DOHH2 (cell line): Measurements from ENCODE around the gene KNSTRN.
A peak's percentile ranks its signal among the peaks of the same experiment; 100 is the strongest.

Experiments
- H3F3A ChIP-seq: fragments of 200-600 bp; sonication (generic), shearing (Covaris generic); 2 replicates; pipeline ENCODE4 v1.6.0; 2016; ENCODE audit warnings: antibody characterized with exemption, mild to moderate bottlenecking; ENCODE audit not compliant: control insufficient read depth, insufficient read depth
- H3K27ac ChIP-seq: fragments of 200-600 bp; sonication (generic); 2 replicates; pipeline ENCODE4 v1.5.1; 2014; ENCODE audit warnings: low read depth, mild to moderate bottlenecking, low read length, moderate library complexity
- H3K27me3 ChIP-seq: fragments of 200-600 bp; sonication (generic); 2 replicates; pipeline ENCODE4 v1.6.1; 2014; ENCODE audit warnings: mild to moderate bottlenecking, low read length, mixed read lengths; ENCODE audit not compliant: control insufficient read depth
- H3K36me3 ChIP-seq: fragments of 200-600 bp; sonication (generic); 2 replicates; pipeline ENCODE4 v1.6.1; 2014; ENCODE audit warnings: mild to moderate bottlenecking, low read length, moderate library complexity, mixed read lengths; ENCODE audit not compliant: control insufficient read depth
- H3K4me1 ChIP-seq: fragments of 200-600 bp; sonication (generic); 2 replicates; pipeline ENCODE4 v1.6.1; 2014; ENCODE audit warnings: mild to moderate bottlenecking, low read length, mixed read lengths; ENCODE audit not compliant: control insufficient read depth
- H3K4me2 ChIP-seq: fragments of 200-600 bp; sonication (generic); 2 replicates; pipeline ENCODE4 v1.6.0; 2014; ENCODE audit warnings: mild to moderate bottlenecking, low read length, moderate library complexity
- H3K4me3 ChIP-seq: fragments of 200-600 bp; sonication (generic); 2 replicates; pipeline ENCODE4 v1.5.1; 2014; ENCODE audit warnings: mild to moderate bottlenecking, low read length, mixed read lengths
- H3K79me2 ChIP-seq: fragments of 200-600 bp; sonication (generic); 2 replicates; pipeline ENCODE4 v1.6.1; 2014; ENCODE audit warnings: mild to moderate bottlenecking, low read length, mixed read lengths; ENCODE audit not compliant: control insufficient read depth
- H3K9me2 ChIP-seq: fragments of 200-600 bp; sonication (generic); replicated peaks from 2 replicates; pipeline ENCODE4 v1.6.1; 2014; ENCODE audit warnings: mild to moderate bottlenecking, low read length, mixed read lengths; ENCODE audit not compliant: control insufficient read depth
- H3K9me3 ChIP-seq: fragments of 200-600 bp; sonication (generic); 2 replicates; pipeline ENCODE4 v1.6.1; 2014; ENCODE audit warnings: antibody characterized with exemption, low read length, mixed read lengths; ENCODE audit not compliant: control insufficient read depth, insufficient read depth
- H4K20me1 ChIP-seq: fragments of 200-600 bp; sonication (generic); 2 replicates; pipeline ENCODE4 v1.6.0; 2014; ENCODE audit warnings: low read depth, mild to moderate bottlenecking, antibody characterized with exemption, low read length, moderate library complexity; ENCODE audit not compliant: control insufficient read depth, insufficient read depth
- CTCF ChIP-seq: fragments of 200-600 bp; sonication (generic); IDR thresholded peaks from one replicate; pipeline ENCODE4 v1.5.1; 2014; ENCODE audit warnings: antibody characterized with exemption, mild to moderate bottlenecking, low read depth, low read length; ENCODE audit not compliant: poor library complexity, severe bottlenecking
- EZH2phosphoT487 ChIP-seq: fragments of 200-600 bp; sonication (generic); IDR thresholded peaks from 2 replicates; pipeline ENCODE4 v1.6.1; 2017; ENCODE audit warnings: borderline replicate concordance, mild to moderate bottlenecking, antibody characterized with exemption, low read length, moderate library complexity, mixed read lengths

Gene KNSTRN

GRCh38 chr15:40344631-40345120, 37.8 kb upstream of the KNSTRN start:
- H4K20me1 ChIP-seq: no peaks in the 10 kb centered on the region
- H3K27me3 ChIP-seq: no peaks in the 10 kb centered on the region
- no peak overlapping the region for H3K4me2 ChIP-seq
- H3K9me2 ChIP-seq: no peaks in the 10 kb centered on the region
- H3K36me3 ChIP-seq: no peaks in the 10 kb centered on the region
- H3K27ac ChIP-seq: no peak overlapping the region
- H3K4me3 ChIP-seq: no peak overlapping the region
- H3F3A ChIP-seq: no peaks in the 10 kb centered on the region
- TF ChIP-seq CTCF (peak; percentile 86), EZH2phosphoT487 (no peak)
- H3K4me1 ChIP-seq: peaks cover 2% of the 10 kb centered on the region; the same call in 1 of the 2 replicates
- no peaks in the 10 kb centered on the region for H3K9me3 ChIP-seq
- H3K79me2 ChIP-seq: no peaks in the 10 kb centered on the region

DNA sequence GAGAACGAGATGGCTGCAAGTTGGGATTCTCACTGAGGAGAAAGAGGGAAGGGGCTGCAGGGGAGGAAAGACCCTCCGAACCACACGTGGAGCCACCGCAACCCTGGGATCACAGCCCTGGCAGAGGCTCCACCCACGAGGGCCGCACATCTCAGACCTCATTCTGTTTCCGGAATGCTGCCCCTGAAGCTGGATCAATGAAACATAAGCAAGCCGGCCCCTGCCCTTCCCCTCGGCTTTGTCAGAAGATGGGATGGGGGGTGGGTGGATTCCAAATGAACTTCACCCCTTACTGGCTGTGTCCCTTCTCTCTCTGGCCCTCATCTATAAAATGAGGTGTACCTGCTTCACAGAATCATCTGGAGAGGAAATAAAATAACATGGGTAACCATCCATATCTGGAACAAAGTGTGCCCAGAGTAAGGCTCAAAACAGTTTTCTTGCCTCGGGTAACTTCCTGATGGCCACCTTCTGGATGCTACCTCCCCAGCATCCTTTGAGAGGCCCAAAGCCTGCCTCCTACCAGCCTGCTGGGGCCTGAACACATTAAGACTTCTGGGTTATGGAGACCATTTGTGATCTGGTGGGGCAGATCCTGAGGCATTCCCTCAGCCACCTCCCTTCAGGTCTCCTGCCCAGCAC, 37.2 kb upstream of the KNSTRN start:
- H4K20me1 ChIP-seq: no peaks in the 10 kb centered on the region
- H3K9me2 ChIP-seq: no peaks in the 10 kb centered on the region
- H3F3A ChIP-seq: no peaks in the 10 kb centered on the region
- H3K4me3 ChIP-seq: no peak overlapping the region
- no peak for TF ChIP-seq CTCF
- TF ChIP-seq EZH2phosphoT487: no peak
- H3K79me2 ChIP-seq: no peaks in the 10 kb centered on the region
- no peaks in the 10 kb centered on the region for H3K9me3 ChIP-seq
- H3K27ac ChIP-seq: no peak overlapping the region
- H3K4me2 ChIP-seq: no peak overlapping the region
- no peaks in the 10 kb centered on the region for H3K27me3 ChIP-seq
- H3K4me1 ChIP-seq: peaks cover 2% of the 10 kb centered on the region; the same call in 1 of the 2 replicates
- H3K36me3 ChIP-seq: no peaks in the 10 kb centered on the region

GRCh38 chr15:40345867-40346578, 36.5 kb upstream of the KNSTRN start:
- TF ChIP-seq CTCF: no peak
- TF ChIP-seq EZH2phosphoT487: no peak
- H4K20me1 ChIP-seq: no peaks in the 10 kb centered on the region
- no peaks in the 10 kb centered on the region for H3K9me3 ChIP-seq
- H3K79me2 ChIP-seq: no peaks in the 10 kb centered on the region
- H3K4me2 ChIP-seq: no peak overlapping the region
- H3K4me1 ChIP-seq: peaks cover 2% of the 10 kb centered on the region; the same call in 1 of the 2 replicates
- H3K4me3 ChIP-seq: no peak overlapping the region
- H3K36me3 ChIP-seq: no peaks in the 10 kb centered on the region
- no peaks in the 10 kb centered on the region for H3K9me2 ChIP-seq
- H3F3A ChIP-seq: no peaks in the 10 kb centered on the region
- no peak overlapping the region for H3K27ac ChIP-seq
- no peaks in the 10 kb centered on the region for H3K27me3 ChIP-seq
